Ishikawa (cell line): ENCODE results near the gene GRID2.

Experiments used
- CREB1 ChIP-seq: IDR thresholded peaks from 2 replicates; pipeline ENCODE4 v1.6.1; 2012; ENCODE audit warnings: low read depth
- EP300 ChIP-seq: IDR thresholded peaks from 2 replicates; pipeline ENCODE4 v1.6.1; 2012; ENCODE audit warnings: borderline replicate concordance
- RAD21 ChIP-seq: IDR thresholded peaks from 2 replicates; pipeline ENCODE4 v1.6.1; 2012; ENCODE audit warnings: low read depth
- TAF1 ChIP-seq: IDR thresholded peaks from 2 replicates; pipeline ENCODE4 v1.6.1; 2012; ENCODE audit warnings: low read depth, mild to moderate bottlenecking
- ZBTB7A ChIP-seq: IDR thresholded peaks from 2 replicates; pipeline ENCODE4 v1.6.1; 2012; ENCODE audit warnings: low read depth
- TF ChIP-seq, protein P1 (sequence below): IDR thresholded peaks from 2 replicates; pipeline ENCODE4 v1.6.1; 2012
- TF ChIP-seq, protein P2 (sequence below): IDR thresholded peaks from 2 replicates; pipeline ENCODE4 v1.6.1; 2012; ENCODE audit warnings: low read depth, mild to moderate bottlenecking

DNA sequence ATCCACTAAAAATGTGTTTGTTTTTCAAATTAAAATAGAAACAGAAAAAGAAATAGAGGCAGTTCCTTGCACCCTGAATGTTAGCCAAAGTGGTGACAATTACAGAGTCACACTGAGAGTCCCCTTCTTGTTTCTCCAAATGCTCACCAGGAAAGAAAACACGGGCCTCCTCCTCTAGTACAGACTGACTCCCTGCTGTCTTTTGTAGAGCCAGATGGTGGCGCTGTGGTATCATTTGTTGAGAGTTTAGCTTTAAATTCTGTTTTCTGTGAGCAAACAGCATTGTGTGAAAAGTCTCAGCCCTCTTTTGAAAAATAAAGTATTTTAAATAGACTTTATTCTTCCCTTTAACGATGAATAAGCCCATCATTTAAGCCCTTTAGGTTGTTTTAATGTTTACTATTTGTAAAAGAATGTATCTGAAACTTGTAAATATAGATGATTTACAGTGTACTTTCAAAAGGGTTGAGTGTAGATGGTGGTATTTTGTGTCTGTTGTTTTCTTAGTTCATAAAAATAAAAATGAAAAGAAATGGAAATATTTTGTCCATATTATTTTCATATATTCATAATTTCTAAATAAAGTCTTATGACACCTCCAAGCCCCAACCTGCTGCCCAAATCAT lies 1487.9 kb downstream of the GRID2 start:
- TF ChIP-seq, protein P1, sequence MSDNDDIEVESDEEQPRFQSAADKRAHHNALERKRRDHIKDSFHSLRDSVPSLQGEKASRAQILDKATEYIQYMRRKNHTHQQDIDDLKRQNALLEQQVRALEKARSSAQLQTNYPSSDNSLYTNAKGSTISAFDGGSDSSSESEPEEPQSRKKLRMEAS: no peak
- TF ChIP-seq, protein P2, sequence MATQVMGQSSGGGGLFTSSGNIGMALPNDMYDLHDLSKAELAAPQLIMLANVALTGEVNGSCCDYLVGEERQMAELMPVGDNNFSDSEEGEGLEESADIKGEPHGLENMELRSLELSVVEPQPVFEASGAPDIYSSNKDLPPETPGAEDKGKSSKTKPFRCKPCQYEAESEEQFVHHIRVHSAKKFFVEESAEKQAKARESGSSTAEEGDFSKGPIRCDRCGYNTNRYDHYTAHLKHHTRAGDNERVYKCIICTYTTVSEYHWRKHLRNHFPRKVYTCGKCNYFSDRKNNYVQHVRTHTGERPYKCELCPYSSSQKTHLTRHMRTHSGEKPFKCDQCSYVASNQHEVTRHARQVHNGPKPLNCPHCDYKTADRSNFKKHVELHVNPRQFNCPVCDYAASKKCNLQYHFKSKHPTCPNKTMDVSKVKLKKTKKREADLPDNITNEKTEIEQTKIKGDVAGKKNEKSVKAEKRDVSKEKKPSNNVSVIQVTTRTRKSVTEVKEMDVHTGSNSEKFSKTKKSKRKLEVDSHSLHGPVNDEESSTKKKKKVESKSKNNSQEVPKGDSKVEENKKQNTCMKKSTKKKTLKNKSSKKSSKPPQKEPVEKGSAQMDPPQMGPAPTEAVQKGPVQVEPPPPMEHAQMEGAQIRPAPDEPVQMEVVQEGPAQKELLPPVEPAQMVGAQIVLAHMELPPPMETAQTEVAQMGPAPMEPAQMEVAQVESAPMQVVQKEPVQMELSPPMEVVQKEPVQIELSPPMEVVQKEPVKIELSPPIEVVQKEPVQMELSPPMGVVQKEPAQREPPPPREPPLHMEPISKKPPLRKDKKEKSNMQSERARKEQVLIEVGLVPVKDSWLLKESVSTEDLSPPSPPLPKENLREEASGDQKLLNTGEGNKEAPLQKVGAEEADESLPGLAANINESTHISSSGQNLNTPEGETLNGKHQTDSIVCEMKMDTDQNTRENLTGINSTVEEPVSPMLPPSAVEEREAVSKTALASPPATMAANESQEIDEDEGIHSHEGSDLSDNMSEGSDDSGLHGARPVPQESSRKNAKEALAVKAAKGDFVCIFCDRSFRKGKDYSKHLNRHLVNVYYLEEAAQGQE: no peak
- TF ChIP-seq CREB1 (no peak), EP300 (no peak), RAD21 (peak; percentile 92), ZBTB7A (no peak), TAF1 (no peak)
